Measurements from ENCODE around the gene CALD1.

GRCh38 chr7:134932707-134933370 is 153.4 kb downstream of the CALD1 start:
- TF ChIP-seq CTCF (IDR thresholded peaks at IDR 0.05) (no peak), POLR2A (IDR thresholded peaks at IDR 0.05) (peak in 1 of 2 donors; percentile 12)
